CD4-positive, alpha-beta T cell treated with Interleukin-6 at 100 ng/mL for 8 hours (primary cell): ENCODE measurements around the gene OR51L1.
"Not testable (repeated sequence)": the region's sequence is repeated elsewhere in the genome, so short reads cannot be mapped to it uniquely, and the experiment has no call there.

Source experiments
- DNase-seq: peaks from one replicate; pipeline ENCODE4 v3.0.0-alpha.2; 2020; ENCODE audit warnings: mixed read lengths, low spot score

OR51L1 gene, protein sequence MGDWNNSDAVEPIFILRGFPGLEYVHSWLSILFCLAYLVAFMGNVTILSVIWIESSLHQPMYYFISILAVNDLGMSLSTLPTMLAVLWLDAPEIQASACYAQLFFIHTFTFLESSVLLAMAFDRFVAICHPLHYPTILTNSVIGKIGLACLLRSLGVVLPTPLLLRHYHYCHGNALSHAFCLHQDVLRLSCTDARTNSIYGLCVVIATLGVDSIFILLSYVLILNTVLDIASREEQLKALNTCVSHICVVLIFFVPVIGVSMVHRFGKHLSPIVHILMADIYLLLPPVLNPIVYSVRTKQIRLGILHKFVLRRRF

GRCh38 chr11:4994551-4994950 is at the start of gene OR51L1:
Gene OR51L1 (plus strand): TSS chr11:4994851. CDS start chr11:4998983, 4,132 bp downstream.
- DNase-seq: no peak

- DNase-seq: no peak
These were observed 47.1 kb upstream of the OR51L1 start, which contains the start of gene OR51A4 for GRCh38 chr11:4947505-4947904. Gene OR51A4 (minus strand): TSS chr11:4947605. CDS start chr11:4947100, 505 bp downstream.

- not testable (repeated sequence) for DNase-seq
These were observed 39.0 kb upstream of the OR51L1 start, which contains the start of gene OR51A2 for GRCh38 chr11:4955613-4956012. Gene OR51A2 (minus strand): TSS chr11:4955713. CDS start chr11:4955713, 0 bp downstream.

DNA sequence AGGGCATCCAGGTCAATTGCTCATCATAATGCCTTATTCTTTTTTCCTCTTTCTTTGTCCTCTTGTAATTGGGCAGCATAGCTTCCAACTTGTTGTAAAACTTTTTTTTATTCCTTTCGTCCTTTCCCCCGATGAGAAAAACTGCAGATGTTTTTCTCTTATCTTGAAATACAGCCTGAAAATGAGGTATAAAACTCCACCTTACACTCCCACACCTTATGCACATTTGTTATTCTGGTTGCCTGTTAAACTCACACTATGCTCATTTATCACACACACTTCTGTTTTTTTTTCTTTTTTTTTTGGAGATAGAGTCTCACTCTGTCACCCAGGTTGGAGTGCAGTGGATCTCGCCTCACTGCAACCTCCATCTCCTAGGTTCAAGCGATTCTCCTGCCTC is 37.3 kb upstream of the OR51L1 start:
- DNase-seq: no peak

- DNase-seq: no peak
These were observed 33.8 kb upstream of the OR51L1 start for GRCh38 chr11:4960877-4961276.

DNA sequence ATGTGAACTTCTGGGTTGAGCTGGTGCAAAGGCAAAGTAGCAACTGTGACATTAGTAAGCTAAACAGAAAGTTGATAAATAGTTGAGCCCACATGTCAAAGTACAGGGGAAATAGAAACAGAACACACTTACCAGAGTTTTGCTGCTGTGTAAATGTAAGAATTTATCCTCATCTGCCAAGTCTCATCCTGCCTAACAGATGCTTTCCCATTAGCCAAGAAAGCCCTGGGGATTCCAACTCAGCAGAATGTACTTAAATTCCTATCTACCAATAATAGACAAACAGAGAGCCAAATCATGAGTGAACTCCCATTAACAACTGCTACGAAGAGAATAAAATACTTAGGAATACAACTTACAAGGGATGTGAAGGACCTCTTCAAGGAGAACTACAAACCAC is 31.8 kb upstream of the OR51L1 start:
- no peak for DNase-seq

GRCh38 chr11:4975436-4975835 is 19.2 kb upstream of the OR51L1 start:
- DNase-seq: no peak

- DNase-seq: no peak
These were observed 15.6 kb upstream of the OR51L1 start for GRCh38 chr11:4979036-4979435.

- no peak for DNase-seq
These were observed 12.0 kb upstream of the OR51L1 start for GRCh38 chr11:4982678-4983077.

DNA sequence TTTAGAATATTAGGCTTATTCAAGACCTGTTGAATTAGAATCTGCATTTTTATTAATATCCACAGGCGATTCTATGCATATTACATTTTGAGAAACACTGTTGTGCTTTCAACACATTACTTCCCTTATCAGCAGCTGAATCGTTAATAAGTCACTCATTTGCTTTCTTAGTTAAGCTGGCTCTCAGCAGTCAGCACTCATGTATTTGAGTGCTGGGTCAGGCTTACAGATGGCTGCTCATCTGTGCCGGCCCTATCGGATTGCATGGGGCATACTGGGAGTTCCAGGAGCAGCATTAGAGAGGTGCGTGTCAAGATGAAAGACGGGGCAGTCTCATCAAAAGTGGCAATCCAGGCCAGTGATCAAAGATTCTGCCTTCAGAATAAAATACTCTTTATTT is 10.8 kb upstream of the OR51L1 start:
- DNase-seq: no peak

DNA sequence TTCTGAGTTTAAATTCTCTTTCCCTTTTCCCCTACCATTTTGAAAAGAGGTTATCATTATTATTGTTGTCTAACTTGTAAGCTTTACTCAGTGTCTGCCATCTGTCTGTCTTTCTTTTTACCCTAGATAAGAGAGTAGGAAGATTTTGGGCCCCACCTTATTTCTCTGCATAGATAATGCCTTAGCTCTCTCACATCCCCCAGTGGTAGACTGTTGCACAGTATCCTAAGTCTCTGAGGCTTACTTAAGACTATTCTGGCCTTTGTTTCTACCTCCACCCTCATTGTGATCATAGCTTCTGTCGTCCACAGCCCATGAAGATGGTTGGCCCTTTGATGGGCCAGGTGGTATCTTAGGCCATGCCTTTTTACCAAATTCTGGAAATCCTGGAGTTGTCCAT is 3.6 kb upstream of the OR51L1 start:
- DNase-seq: no peak

GRCh38 chr11:5004424-5005274 is 10.0 kb downstream of the OR51L1 start:
- no peak for DNase-seq

DNA sequence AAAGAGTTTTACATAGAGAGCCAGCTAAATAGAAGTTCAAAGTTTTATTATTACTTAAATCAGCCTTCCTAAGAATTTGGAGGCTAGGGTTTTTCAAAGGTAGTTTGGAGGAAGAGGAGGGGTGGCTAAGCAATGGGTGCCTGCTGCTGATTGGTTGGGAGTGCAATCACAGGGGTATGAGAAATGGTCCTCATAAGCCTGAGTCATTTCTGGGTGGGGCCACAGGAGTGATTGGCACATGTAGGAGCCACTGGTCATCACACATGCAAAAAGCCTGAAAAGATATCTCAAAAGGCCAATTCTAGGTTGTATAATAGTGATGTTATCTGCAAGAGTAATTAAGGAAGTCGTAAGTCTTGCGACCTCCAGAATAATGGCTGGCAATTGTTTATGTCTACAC is 12.9 kb downstream of the OR51L1 start:
- DNase-seq: no peak

GRCh38 chr11:5011254-5011653 is 16.6 kb downstream of the OR51L1 start:
- DNase-seq: no peak

GRCh38 chr11:5013012-5013411 is 18.4 kb downstream of the OR51L1 start:
- no peak for DNase-seq

GRCh38 chr11:5021996-5022395 is 27.3 kb downstream of the OR51L1 start:
- no peak for DNase-seq

GRCh38 chr11:5036669-5037068 is 42.0 kb downstream of the OR51L1 start:
- DNase-seq: no peak

GRCh38 chr11:5037926-5038325 is 43.3 kb downstream of the OR51L1 start:
- DNase-seq: no peak

DNA sequence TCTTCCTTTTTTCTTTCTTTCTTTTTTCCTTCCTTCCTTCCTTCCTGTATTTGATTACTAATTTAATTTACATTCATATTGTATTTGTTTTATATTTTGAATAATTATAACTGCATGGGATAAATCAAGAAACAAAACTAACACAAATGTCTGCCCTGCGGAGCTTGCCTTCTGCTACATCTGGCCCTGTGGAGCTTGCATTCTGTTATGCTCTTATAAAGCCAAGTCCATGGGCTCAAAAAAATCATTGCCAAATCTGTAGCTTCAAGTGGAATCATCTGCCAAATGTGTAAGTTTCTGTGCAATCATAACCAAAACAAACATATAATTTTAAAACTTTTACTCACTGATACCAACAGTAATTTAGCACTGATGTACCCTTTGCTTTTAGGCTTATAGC is 43.7 kb downstream of the OR51L1 start:
- no peak for DNase-seq

DNA sequence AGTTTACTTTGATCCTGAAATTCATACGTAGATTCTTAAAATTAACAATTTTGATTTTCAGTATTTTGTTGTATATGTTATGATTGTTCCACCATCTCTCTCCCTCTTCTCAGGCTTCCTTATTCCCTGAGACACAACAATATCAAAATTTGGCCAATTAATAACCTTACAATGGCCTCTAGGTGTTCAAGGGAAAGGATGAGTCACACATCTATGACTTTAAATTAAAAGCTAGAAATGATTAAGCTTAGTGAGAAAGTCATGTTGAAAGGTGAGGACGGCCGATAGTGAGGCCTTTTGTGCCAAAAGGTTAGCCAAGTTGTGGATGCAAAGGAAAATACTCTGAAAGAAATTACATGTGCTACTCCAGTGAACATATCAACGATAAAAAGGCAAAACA is 46.2 kb downstream of the OR51L1 start:
- no peak for DNase-seq

GRCh38 chr11:5042091-5042490 is 47.4 kb downstream of the OR51L1 start:
- DNase-seq: no peak

DNA sequence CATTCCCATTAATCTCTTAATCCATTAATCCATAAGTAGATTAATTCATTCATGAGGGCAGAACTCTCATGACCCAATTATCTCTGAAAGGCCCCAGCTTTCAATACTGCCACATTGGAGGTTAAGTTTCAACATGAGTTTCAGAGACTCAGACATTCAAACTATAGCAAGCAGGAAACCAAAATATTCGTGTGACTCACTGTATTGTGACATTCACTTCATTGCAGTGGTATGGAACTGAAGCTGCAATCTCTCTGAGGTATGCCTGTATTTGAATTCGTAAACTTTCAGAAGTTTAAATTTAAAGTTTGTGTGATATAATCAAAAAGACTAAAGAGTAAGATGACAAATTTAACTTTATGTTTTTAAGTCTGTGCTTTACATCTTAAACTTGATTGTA is 48.7 kb downstream of the OR51L1 start:
- DNase-seq: no peak

- DNase-seq: no peak
These were observed 51.6 kb downstream of the OR51L1 start, which contains the start of gene OR52J3 for GRCh38 chr11:5046226-5046625. Gene OR52J3 (plus strand): TSS chr11:5046526. CDS start chr11:5046526, 0 bp downstream.
